GM12865 (cell line): ENCODE measurements around the gene ABCB1.
"Not testable (repeated sequence)": the region's sequence is repeated elsewhere in the genome, so short reads cannot be mapped to it uniquely, and the experiment has no call there.

Experiments
- DNase-seq: peaks from one replicate; pipeline ENCODE4 v3.0.0; 2010; ENCODE audit warnings: low read depth
- H3K4me3 ChIP-seq: 2 replicates; pipeline ENCODE4 v1.5.1; 2011; ENCODE audit warnings: mild to moderate bottlenecking, low read depth, low read length, control low read depth
- CTCF ChIP-seq: IDR thresholded peaks from 2 replicates; pipeline ENCODE4 v1.5.1; 2011; ENCODE audit warnings: low read length, control low read depth, low read depth, inconsistent platforms; ENCODE audit not compliant: insufficient read depth; ENCODE audit errors: missing control alignments

Gene ABCB1

GRCh38 chr7:87581723-87582122, 19.0 kb downstream of the ABCB1 start:
- DNase-seq: no peak
- no peak for TF ChIP-seq CTCF
- H3K4me3 ChIP-seq: no peak overlapping the region

GRCh38 chr7:87580636-87581035, 20.0 kb downstream of the ABCB1 start:
- no peak for DNase-seq
- no peak for TF ChIP-seq CTCF
- H3K4me3 ChIP-seq: no peak overlapping the region

GRCh38 chr7:87575521-87575920, 25.2 kb downstream of the ABCB1 start:
- DNase-seq: no peak
- no peak for TF ChIP-seq CTCF
- no peak overlapping the region for H3K4me3 ChIP-seq

- DNase-seq: no peak
- no peak overlapping the region for H3K4me3 ChIP-seq
- TF ChIP-seq CTCF: no peak
Observed at GRCh38 chr7:87574630-87575029, 26.1 kb downstream of the ABCB1 start.

GRCh38 chr7:87572513-87572912, 28.2 kb downstream of the ABCB1 start:
- DNase-seq, H3K4me3 ChIP-seq: not testable (repeated sequence)

- TF ChIP-seq CTCF: no peak
- no peak for DNase-seq
- H3K4me3 ChIP-seq: no peak overlapping the region
Observed at GRCh38 chr7:87570178-87570577, 30.5 kb downstream of the ABCB1 start.

- no peak for TF ChIP-seq CTCF
- H3K4me3 ChIP-seq: no peak overlapping the region
- no peak for DNase-seq
Observed at GRCh38 chr7:87567052-87567451, 33.6 kb downstream of the ABCB1 start.
